Natural killer cell (primary cell): ENCODE data around the gene CFAP52. TPM values are rescaled to one million over a fixed set of nuclear protein-coding genes. Genes with fewer than 3 reads are reported as not detected.

Source experiments
- ATAC-seq, 3 donors: fragments of 150-1000 bp in 2 of 3; fragments of 200-7000 bp in 1 of 3; cut with Tn5 transposase; 1 replicate in 1 of 3; 2 replicates in 2 of 3; pipeline ENCODE4 v1.10.0; 2021; ENCODE audit warnings: mild to moderate bottlenecking in 2 of 3, moderate library complexity in 2 of 3
- DNase-seq, 2 donors: peaks; one replicate each; pipeline versions ENCODE4 v3.0.0 to v3.0.0-alpha.2; 2013 to 2021; ENCODE audit warnings: mixed read lengths in 1 of 2
- H3K27ac ChIP-seq: one replicate; pipeline ENCODE4 v1.5.1; 2013; ENCODE audit warnings: mild to moderate bottlenecking, low read length
- H3K27me3 ChIP-seq: one replicate; pipeline ENCODE4 v1.6.1; 2013; ENCODE audit warnings: low read length; ENCODE audit not compliant: control insufficient read depth, insufficient read depth
- H3K36me3 ChIP-seq: one replicate; pipeline ENCODE4 v1.6.1; 2013; ENCODE audit warnings: low read length; ENCODE audit not compliant: control insufficient read depth, insufficient read depth
- H3K4me1 ChIP-seq: one replicate; pipeline ENCODE4 v1.6.1; 2013; ENCODE audit warnings: low read length; ENCODE audit not compliant: control insufficient read depth, insufficient read depth
- H3K4me3 ChIP-seq: one replicate; pipeline ENCODE4 v1.5.1; 2013; ENCODE audit warnings: low read length
- H3K9me3 ChIP-seq: one replicate; pipeline ENCODE4 v1.6.1; 2013; ENCODE audit warnings: low read length; ENCODE audit not compliant: control insufficient read depth, insufficient read depth
- H3K27ac Mint-ChIP-seq, 2 donors: one replicate each; pipeline ENCODE4 v1.8.0; 2022; ENCODE audit warnings: mild to moderate bottlenecking in 2 of 2, mixed read lengths in 2 of 2, moderate library complexity in 1 of 2
- H3K27me3 Mint-ChIP-seq, 2 donors: one replicate each; pipeline ENCODE4 v1.8.0; 2022; ENCODE audit warnings: low read depth in 2 of 2, mixed read lengths in 2 of 2
- H3K36me3 Mint-ChIP-seq: one replicate; pipeline ENCODE4 v1.8.0; 2022; ENCODE audit warnings: mixed read lengths
- H3K4me1 Mint-ChIP-seq, 2 donors: one replicate each; pipeline ENCODE4 v1.8.0; 2022; ENCODE audit warnings: mixed read lengths in 2 of 2
- H3K4me3 Mint-ChIP-seq: one replicate; pipeline ENCODE4 v1.8.0; 2022; ENCODE audit warnings: mild to moderate bottlenecking, moderate library complexity, mixed read lengths
- H3K9me3 Mint-ChIP-seq, 2 donors: one replicate each; pipeline ENCODE4 v1.8.0; 2022; ENCODE audit warnings: mixed read lengths in 2 of 2
- WGBS: methylation state at CpG from one replicate; pipeline ENCODE4 v1.1.7; 2013; ENCODE audit warnings: missing lambda C conversion rate; ENCODE audit not compliant: insufficient coverage; 5-methylcytosine and 5-hydroxymethylcytosine counted together
- intact Hi-C: fragments of 100-400 bp; cut with micrococcal nuclease; formaldehyde crosslinking; loops from one replicate; pipeline ENCODE4 v1.14.2; 2022
- total RNA-seq, 4 donors: library from RNA; stranded (reverse); fragments of 120-200 nt in 1 of 4; gene quantifications; one replicate each; pipeline versions ENCODE4 v1.2.3 to v1.2.4, GENCODE V29; 2013 to 2022
- TF ChIP-seq, protein P1 (sequence below): fragments of 200-600 bp; IDR thresholded peaks from one replicate; pipeline ENCODE4 v1.8.0; 2022; ENCODE audit warnings: antibody characterized with exemption

CFAP52 gene, protein sequence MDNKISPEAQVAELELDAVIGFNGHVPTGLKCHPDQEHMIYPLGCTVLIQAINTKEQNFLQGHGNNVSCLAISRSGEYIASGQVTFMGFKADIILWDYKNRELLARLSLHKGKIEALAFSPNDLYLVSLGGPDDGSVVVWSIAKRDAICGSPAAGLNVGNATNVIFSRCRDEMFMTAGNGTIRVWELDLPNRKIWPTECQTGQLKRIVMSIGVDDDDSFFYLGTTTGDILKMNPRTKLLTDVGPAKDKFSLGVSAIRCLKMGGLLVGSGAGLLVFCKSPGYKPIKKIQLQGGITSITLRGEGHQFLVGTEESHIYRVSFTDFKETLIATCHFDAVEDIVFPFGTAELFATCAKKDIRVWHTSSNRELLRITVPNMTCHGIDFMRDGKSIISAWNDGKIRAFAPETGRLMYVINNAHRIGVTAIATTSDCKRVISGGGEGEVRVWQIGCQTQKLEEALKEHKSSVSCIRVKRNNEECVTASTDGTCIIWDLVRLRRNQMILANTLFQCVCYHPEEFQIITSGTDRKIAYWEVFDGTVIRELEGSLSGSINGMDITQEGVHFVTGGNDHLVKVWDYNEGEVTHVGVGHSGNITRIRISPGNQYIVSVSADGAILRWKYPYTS
- not detected for total RNA-seq
- not detected for total RNA-seq (2013)

DNA sequence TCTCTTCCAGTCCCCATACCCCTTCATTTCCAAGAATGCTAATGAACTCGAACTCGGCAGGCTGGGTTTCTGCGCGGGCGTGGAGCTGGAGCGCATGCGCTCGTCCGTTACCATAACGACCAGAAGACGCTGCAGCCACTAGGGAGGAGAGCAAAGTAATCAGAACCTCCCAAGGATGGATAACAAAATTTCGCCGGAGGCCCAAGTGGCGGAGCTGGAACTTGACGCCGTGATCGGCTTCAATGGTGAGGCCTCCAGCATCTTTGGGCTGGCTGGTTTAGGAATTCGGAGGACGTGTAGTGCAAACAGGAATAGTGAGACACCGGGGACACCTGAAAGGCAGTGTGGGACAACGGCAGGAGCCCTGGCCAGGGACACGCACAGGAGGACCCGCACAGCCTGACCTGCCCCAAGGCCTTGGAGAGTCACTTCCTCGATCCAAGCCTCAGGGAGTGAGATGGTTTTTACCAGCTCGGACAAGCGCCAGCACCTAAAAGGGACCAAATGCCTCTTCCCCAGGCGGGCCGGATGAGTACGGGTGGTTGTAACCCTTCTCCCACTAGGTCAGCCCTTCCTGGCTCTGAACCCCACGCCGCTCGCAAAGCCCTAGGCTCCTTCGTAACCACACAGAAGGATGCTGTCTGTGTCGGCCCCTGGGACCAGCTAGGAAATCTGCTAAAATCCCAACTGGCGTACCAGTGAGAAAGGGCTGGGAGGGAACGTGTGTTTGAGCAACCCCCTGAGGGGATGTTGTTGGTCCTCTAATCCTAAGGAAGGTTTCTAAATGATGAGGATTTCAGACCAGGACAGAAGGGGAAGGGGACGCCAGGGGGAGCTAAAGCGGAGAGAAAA is at the start of gene CFAP52:
Gene CFAP52, plus strand, starts transcription at position 122 of the 852 bp plus-strand sequence. Its CDS starts 54 bp downstream, at position 176.
- DNase-seq (peak; percentile 66 to 88), ATAC-seq (peak; percentile 57 to 69 (median 64))
- TF ChIP-seq, protein P1, sequence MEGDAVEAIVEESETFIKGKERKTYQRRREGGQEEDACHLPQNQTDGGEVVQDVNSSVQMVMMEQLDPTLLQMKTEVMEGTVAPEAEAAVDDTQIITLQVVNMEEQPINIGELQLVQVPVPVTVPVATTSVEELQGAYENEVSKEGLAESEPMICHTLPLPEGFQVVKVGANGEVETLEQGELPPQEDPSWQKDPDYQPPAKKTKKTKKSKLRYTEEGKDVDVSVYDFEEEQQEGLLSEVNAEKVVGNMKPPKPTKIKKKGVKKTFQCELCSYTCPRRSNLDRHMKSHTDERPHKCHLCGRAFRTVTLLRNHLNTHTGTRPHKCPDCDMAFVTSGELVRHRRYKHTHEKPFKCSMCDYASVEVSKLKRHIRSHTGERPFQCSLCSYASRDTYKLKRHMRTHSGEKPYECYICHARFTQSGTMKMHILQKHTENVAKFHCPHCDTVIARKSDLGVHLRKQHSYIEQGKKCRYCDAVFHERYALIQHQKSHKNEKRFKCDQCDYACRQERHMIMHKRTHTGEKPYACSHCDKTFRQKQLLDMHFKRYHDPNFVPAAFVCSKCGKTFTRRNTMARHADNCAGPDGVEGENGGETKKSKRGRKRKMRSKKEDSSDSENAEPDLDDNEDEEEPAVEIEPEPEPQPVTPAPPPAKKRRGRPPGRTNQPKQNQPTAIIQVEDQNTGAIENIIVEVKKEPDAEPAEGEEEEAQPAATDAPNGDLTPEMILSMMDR = peak; percentile 76
- no peaks in the 10 kb centered on the region for H3K9me3 ChIP-seq
- intact Hi-C loops = loop anchor here (5.0 kb wide), 1 partner anchor 91 kb away; no protein-coding TSS in a partner anchor
- no peaks in the 10 kb centered on the region for H3K36me3 Mint-ChIP-seq
- no peaks in the 10 kb centered on the region for H3K36me3 ChIP-seq
- H3K27me3 Mint-ChIP-seq = no peaks in the 10 kb centered on the region
- H3K4me1 Mint-ChIP-seq = peaks cover 39 to 44% of the 10 kb centered on the region in 2 donors
- peaks cover 15% of the 10 kb centered on the region for H3K4me1 ChIP-seq
- peak within 1 kb of the TSS; percentile 31 for H3K27ac ChIP-seq
- no peaks in the 10 kb centered on the region for H3K9me3 Mint-ChIP-seq
- H3K27me3 ChIP-seq = no peaks in the 10 kb centered on the region
- H3K4me3 Mint-ChIP-seq = peak within 1 kb of the TSS; percentile 100
- H3K27ac Mint-ChIP-seq = peak within 1 kb of the TSS; percentile 93 to 99
- peak within 1 kb of the TSS; percentile 93 for H3K4me3 ChIP-seq
- 4% methylated on average over 38 of the region's 38 CpGs for WGBS

DNA sequence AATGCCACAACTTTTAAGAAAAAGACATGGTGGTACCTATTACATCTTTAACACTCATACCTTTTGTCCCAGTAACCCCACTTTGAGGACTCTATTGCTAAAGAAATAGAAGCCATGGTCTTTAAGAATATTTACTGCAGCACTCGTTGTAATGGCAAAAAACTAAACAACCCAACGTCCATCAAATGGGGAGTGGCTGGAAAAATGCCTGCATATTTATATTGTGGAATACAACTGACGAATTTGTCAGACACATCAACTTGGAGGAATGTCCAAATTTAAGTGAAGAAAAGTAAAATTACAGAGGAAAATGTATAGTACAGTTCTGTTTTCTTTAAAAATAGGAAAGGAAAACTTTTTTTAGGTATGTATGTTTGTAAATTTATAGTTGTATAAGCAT is 48.7 kb upstream of the CFAP52 start:
- Mint-ChIP-seq H3K4me1 (peaks cover 28 to 31% of the 10 kb centered on the region in 2 donors), H3K27me3 (no peaks in the 10 kb centered on the region), H3K4me3 (no peak overlapping the region), H3K36me3 (no peaks in the 10 kb centered on the region), H3K27ac (no peak overlapping the region), H3K9me3 (no peaks in the 10 kb centered on the region)
- DNase-seq = no peak
- H3K27ac ChIP-seq = no peak overlapping the region
- no peaks in the 10 kb centered on the region for H3K9me3 ChIP-seq
- H3K4me1 ChIP-seq = no peaks in the 10 kb centered on the region
- TF ChIP-seq, protein P1 = no peak
- H3K4me3 ChIP-seq = no peak overlapping the region
- ATAC-seq = no peak
- no peaks in the 10 kb centered on the region for H3K36me3 ChIP-seq
- 98% methylated on average over 3 of the region's 3 CpGs for WGBS
- no peaks in the 10 kb centered on the region for H3K27me3 ChIP-seq
- intact Hi-C loops = no loop called here

DNA sequence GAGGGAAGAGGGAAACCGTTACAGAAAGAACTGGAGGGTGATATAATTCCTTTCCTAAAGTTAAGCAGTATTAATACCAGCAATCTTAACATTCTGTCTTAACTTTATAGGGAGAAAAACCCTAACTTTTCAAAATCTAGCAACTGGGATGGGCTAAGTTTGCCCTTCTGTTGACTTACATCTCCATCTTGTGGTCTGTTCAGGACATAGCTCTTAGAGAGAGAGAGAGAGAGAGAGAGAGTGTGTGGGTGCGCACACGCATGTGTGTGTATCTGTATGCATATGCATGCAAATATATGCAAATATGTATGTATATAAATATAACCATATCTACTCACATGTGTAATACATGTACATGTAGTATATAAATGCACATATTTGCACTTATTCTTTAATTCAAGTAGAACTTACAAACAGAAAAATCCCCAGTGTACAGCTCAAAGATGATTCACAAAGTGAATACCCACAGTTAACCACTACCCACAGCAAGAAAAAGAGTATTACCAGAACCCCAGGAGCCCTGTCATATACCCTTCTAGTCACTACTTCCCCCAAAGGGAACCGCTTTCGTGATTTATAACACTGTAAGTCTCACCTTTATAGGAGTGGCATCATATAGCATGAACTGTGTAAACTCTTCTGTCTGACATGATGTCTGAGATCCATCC is 47.3 kb upstream of the CFAP52 start:
- no peaks in the 10 kb centered on the region for H3K36me3 Mint-ChIP-seq
- H3K27me3 ChIP-seq = no peaks in the 10 kb centered on the region
- DNase-seq (peak in 1 of 2 donors; percentile 29), ATAC-seq (peak; percentile 27 to 65 (median 54))
- H3K4me3 Mint-ChIP-seq = no peak overlapping the region
- no peaks in the 10 kb centered on the region for H3K4me1 ChIP-seq
- H3K27me3 Mint-ChIP-seq = no peaks in the 10 kb centered on the region
- intact Hi-C loops = no loop called here
- H3K4me3 ChIP-seq = no peak overlapping the region
- WGBS = 74% methylated on average over 2 of the region's 5 CpGs
- H3K4me1 Mint-ChIP-seq = peaks cover 31 to 33% of the 10 kb centered on the region in 2 donors
- TF ChIP-seq, protein P1 = no peak
- no peaks in the 10 kb centered on the region for H3K9me3 ChIP-seq
- H3K27ac Mint-ChIP-seq = peak overlapping the region in 1 of 2 donors; percentile 70
- no peaks in the 10 kb centered on the region for H3K9me3 Mint-ChIP-seq
- H3K27ac ChIP-seq = no peak overlapping the region
- no peaks in the 10 kb centered on the region for H3K36me3 ChIP-seq
